Prostate gland (tissue), 2 donors: ENCODE results near the gene LMX1B.

ENCODE experiments used
- CTCF ChIP-seq, 4 experiments: fragments of 200-600 bp in 2 of 4; fragments of 450-650 bp in 2 of 4; sonication (generic) in 2 of 4; IDR thresholded peaks; 1 replicate in 3 of 4; 2 replicates in 1 of 4; pipeline ENCODE4 v1.5.1; 2016 to 2019; ENCODE audit warnings: antibody characterized with exemption in 4 of 4, mild to moderate bottlenecking in 2 of 4, moderate library complexity in 2 of 4
- POLR2A ChIP-seq: fragments of 450-650 bp; IDR thresholded peaks from one replicate; pipeline ENCODE4 v1.6.1; 2016; ENCODE audit warnings: antibody characterized with exemption, mild to moderate bottlenecking
- POLR2AphosphoS5 ChIP-seq: sonication (generic); formaldehyde crosslinking; IDR thresholded peaks from one replicate; pipeline ENCODE4 v1.6.1; 2017; ENCODE audit warnings: antibody characterized with exemption

GRCh38 chr9:126615245-126615790, 1.6 kb downstream of the LMX1B start:
- TF ChIP-seq CTCF (IDR thresholded peaks at IDR 0.05): no peak
- TF ChIP-seq POLR2A: no peak
- TF ChIP-seq POLR2AphosphoS5: no peak
